ENCODE results near the gene TGM2. TPM values are rescaled to one million over a fixed set of nuclear protein-coding genes. Genes with fewer than 3 reads are reported as not detected.

The TGM2 gene
- polyA plus RNA-seq, 2 of the 4 experiments (the other 2 are of a cell fraction) = 173 to 441 TPM

DNA sequence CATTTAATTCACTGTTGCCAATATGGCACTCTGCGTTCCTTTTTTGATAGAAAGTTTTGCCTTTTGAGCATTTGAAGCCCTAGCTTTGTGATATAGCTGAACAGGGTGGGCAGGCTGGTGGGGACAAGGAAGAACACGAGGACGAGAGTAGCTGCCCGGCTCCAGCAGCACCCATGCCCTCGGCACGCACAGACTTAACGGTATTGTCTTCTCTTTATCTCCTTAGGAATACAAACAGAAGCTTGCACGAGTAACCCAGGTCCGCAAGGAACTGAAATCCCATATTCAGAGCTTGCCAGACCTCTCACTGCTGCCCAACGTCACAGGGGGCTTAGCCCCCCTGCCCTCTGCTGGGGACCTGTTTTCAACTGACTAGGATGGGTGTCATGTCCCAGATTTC, 75.6 kb downstream of the TGM2 start:
- 91% methylated on average over 10 of the region's 10 CpGs for WGBS (ENCODE audit: missing lambda C conversion rate)
- Histone ChIP-seq H3K27ac (no peak overlapping the region), H3K4me1 (peaks cover 9% of the 10 kb centered on the region), H3K4me2 (no peak overlapping the region), H3K9me3 (no peaks in the 10 kb centered on the region), H3K4me3 (no peak overlapping the region)
- DNase-seq (ENCODE audit: low read depth in 1 of 2, low spot score in 1 of 2) = no peak
- CTCF ChIA-PET = interaction anchor here (1.5 to 4.0 kb wide), 3 partner anchors 16 to 133 kb away, joined by 5 to 16 read pairs (median 14); no protein-coding TSS in a partner anchor
- no peak for FAIRE-seq
- TF ChIP-seq CBX8 (IDR thresholded peaks at IDR 0.05) (no peak), TFCP2L1 (CRISPR knock-in tag; IDR thresholded peaks at IDR 0.05) (no peak), RCOR1 (IDR thresholded peaks at IDR 0.05; ENCODE audit: low read depth, low read length) (no peak), HOXB13 (CRISPR knock-in tag; IDR thresholded peaks at IDR 0.05; ENCODE audit: low read depth) (no peak)
- no peak for ATAC-seq
- POLR2A ChIA-PET = no interaction called here

DNA sequence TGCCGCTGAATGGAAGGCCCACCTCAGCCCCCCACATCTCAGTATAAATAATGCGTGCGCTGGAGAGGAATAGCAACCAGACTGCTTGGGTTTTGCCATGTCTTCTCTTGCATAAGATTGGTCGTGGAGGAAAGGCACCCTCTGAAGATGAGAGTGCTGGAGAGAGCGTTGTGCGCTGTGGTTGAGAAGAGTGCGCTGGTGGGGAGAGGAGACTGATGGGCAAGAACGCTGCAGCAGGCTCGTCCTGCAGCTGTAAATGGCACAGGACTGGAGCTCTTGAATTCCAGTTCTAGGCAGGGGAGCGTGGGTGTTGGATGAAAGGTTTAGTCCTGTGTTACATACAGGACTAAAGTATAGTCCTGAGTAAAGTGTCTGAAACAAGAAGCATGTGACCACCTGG, 80.0 kb downstream of the TGM2 start:
- peaks cover 8% of the 10 kb centered on the region; the same call in 1 of the 3 replicates for H3K9me3 ChIP-seq
- 96% methylated on average over 10 of the region's 10 CpGs for WGBS (ENCODE audit: missing lambda C conversion rate)
- H3K4me1 ChIP-seq = peaks cover 9% of the 10 kb centered on the region; the same call in 2 of the 3 replicates
- H3K27ac ChIP-seq = no peak overlapping the region
- no peak for TF ChIP-seq TP53 (CRISPR knock-in tag; IDR thresholded peaks at IDR 0.05)
- TF ChIP-seq, protein P1, sequence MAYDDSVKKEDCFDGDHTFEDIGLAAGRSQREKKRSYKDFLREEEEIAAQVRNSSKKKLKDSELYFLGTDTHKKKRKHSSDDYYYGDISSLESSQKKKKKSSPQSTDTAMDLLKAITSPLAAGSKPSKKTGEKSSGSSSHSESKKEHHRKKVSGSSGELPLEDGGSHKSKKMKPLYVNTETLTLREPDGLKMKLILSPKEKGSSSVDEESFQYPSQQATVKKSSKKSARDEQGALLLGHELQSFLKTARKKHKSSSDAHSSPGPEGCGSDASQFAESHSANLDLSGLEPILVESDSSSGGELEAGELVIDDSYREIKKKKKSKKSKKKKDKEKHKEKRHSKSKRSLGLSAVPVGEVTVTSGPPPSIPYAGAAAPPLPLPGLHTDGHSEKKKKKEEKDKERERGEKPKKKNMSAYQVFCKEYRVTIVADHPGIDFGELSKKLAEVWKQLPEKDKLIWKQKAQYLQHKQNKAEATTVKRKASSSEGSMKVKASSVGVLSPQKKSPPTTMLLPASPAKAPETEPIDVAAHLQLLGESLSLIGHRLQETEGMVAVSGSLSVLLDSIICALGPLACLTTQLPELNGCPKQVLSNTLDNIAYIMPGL (CRISPR knock-in tag; IDR thresholded peaks at IDR 0.05; ENCODE audit: borderline replicate concordance) = no peak
- TF ChIP-seq HOXA7 (CRISPR knock-in tag; IDR thresholded peaks at IDR 0.05) = no peak
- TF ChIP-seq PHF8 (IDR thresholded peaks at IDR 0.05; ENCODE audit: borderline replicate concordance, low read depth) = no peak
- TF ChIP-seq, protein P2, sequence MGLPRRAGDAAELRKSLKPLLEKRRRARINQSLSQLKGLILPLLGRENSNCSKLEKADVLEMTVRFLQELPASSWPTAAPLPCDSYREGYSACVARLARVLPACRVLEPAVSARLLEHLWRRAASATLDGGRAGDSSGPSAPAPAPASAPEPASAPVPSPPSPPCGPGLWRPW (IDR thresholded peaks at IDR 0.05) = no peak
- no peak for TF ChIP-seq CHD4 (IDR thresholded peaks at IDR 0.05; ENCODE audit: borderline replicate concordance)
- TF ChIP-seq, protein P3, sequence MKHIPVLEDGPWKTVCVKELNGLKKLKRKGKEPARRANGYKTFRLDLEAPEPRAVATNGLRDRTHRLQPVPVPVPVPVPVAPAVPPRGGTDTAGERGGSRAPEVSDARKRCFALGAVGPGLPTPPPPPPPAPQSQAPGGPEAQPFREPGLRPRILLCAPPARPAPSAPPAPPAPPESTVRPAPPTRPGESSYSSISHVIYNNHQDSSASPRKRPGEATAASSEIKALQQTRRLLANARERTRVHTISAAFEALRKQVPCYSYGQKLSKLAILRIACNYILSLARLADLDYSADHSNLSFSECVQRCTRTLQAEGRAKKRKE (CRISPR knock-in tag; IDR thresholded peaks at IDR 0.05; ENCODE audit: low read depth) = no peak
- no peak for TF ChIP-seq GATA3 (IDR thresholded peaks at IDR 0.05; ENCODE audit: borderline replicate concordance)
- no peak for TF ChIP-seq HOXB13 (CRISPR knock-in tag; IDR thresholded peaks at IDR 0.05; ENCODE audit: low read depth)
- TF ChIP-seq NFE2L2 (conservative IDR thresholded peaks at IDR 0.05; ENCODE audit: low read length) = no peak
- TF ChIP-seq JUN (IDR thresholded peaks at IDR 0.05) = no peak
- TF ChIP-seq, protein P4, sequence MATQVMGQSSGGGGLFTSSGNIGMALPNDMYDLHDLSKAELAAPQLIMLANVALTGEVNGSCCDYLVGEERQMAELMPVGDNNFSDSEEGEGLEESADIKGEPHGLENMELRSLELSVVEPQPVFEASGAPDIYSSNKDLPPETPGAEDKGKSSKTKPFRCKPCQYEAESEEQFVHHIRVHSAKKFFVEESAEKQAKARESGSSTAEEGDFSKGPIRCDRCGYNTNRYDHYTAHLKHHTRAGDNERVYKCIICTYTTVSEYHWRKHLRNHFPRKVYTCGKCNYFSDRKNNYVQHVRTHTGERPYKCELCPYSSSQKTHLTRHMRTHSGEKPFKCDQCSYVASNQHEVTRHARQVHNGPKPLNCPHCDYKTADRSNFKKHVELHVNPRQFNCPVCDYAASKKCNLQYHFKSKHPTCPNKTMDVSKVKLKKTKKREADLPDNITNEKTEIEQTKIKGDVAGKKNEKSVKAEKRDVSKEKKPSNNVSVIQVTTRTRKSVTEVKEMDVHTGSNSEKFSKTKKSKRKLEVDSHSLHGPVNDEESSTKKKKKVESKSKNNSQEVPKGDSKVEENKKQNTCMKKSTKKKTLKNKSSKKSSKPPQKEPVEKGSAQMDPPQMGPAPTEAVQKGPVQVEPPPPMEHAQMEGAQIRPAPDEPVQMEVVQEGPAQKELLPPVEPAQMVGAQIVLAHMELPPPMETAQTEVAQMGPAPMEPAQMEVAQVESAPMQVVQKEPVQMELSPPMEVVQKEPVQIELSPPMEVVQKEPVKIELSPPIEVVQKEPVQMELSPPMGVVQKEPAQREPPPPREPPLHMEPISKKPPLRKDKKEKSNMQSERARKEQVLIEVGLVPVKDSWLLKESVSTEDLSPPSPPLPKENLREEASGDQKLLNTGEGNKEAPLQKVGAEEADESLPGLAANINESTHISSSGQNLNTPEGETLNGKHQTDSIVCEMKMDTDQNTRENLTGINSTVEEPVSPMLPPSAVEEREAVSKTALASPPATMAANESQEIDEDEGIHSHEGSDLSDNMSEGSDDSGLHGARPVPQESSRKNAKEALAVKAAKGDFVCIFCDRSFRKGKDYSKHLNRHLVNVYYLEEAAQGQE (IDR thresholded peaks at IDR 0.05) = no peak
- TF ChIP-seq EP300 (IDR thresholded peaks at IDR 0.05) = no peak
- TF ChIP-seq RFX5 (IDR thresholded peaks at IDR 0.05) = no peak
- TF ChIP-seq JUNB (IDR thresholded peaks at IDR 0.05) = no peak
- no peak for TF ChIP-seq ZNF302 (CRISPR knock-in tag; IDR thresholded peaks at IDR 0.05)
- TF ChIP-seq RCOR1 (IDR thresholded peaks at IDR 0.05; ENCODE audit: low read depth, low read length) = no peak
- no peak for TF ChIP-seq ZC3H11A (IDR thresholded peaks at IDR 0.05)
- ChIA-PET POLR2A (no interaction called here), CTCF (interaction anchor here (1.1 to 4.0 kb wide), 4 partner anchors 11 to 29 kb away, joined by 3 to 19 read pairs (median 10); no protein-coding TSS in a partner anchor)
- no peak overlapping the region for H3K4me3 ChIP-seq
- ATAC-seq = no peak
- DNase-seq (ENCODE audit: low read depth in 1 of 2, low spot score in 1 of 2) = no peak
- H3K4me2 ChIP-seq = no peak overlapping the region
- FAIRE-seq = no peak
